SK-N-MC (cell line): ENCODE data around the gene SPATS2L.

Experiments
- DNase-seq: peaks from one replicate; pipeline ENCODE4 v3.0.0-alpha.2; 2011; ENCODE audit warnings: low read depth, low spot score
- H3K27ac ChIP-seq: fragments of 200-600 bp; sonication (generic); 2 replicates; pipeline ENCODE4 v1.5.1; 2016; ENCODE audit warnings: mixed run types
- H3K36me3 ChIP-seq: fragments of 200-600 bp; sonication (generic); 2 replicates; pipeline ENCODE4 v1.6.1; 2017; ENCODE audit warnings: antibody characterized with exemption, low read length, mixed read lengths; ENCODE audit not compliant: insufficient read depth
- H3K4me3 ChIP-seq: fragments of 200-600 bp; sonication (generic); 2 replicates; pipeline ENCODE4 v1.5.1; 2016
- H3K9ac ChIP-seq: fragments of 200-600 bp; sonication (generic); 2 replicates; pipeline ENCODE4 v1.8.0; 2017; ENCODE audit warnings: mixed run types, mixed read lengths; ENCODE audit not compliant: insufficient read length
- H3K9me3 ChIP-seq: fragments of 200-600 bp; sonication (generic); 2 replicates; pipeline ENCODE4 v1.6.1; 2017; ENCODE audit warnings: low read depth, mild to moderate bottlenecking, antibody characterized with exemption, low read length, moderate library complexity, mixed read lengths
- EZH2 ChIP-seq: fragments of 200-600 bp; sonication (generic); IDR thresholded peaks from one replicate; pipeline ENCODE4 v1.6.1; 2017; ENCODE audit warnings: antibody characterized with exemption
- FOXP2 ChIP-seq: optimal IDR thresholded peaks from 2 replicates; pipeline ENCODE3; 2011; ENCODE audit warnings: mild to moderate bottlenecking, moderate library complexity; ENCODE audit not compliant: insufficient read depth; ENCODE audit errors: extremely low read length, control extremely low read depth
- POLR2AphosphoS5 ChIP-seq: IDR thresholded peaks from 2 replicates; pipeline ENCODE4 v1.6.1; 2012; ENCODE audit warnings: mild to moderate bottlenecking, low read depth, low read length, borderline replicate concordance

The SPATS2L gene

GRCh38 chr2:200266406-200266805 is 40.1 kb upstream of the SPATS2L start:
- H3K36me3 ChIP-seq = no peaks in the 10 kb centered on the region
- no peak overlapping the region for H3K4me3 ChIP-seq
- TF ChIP-seq EZH2 = no peak
- TF ChIP-seq FOXP2 = no peak
- no peak for TF ChIP-seq POLR2AphosphoS5
- H3K27ac ChIP-seq = no peak overlapping the region
- H3K9me3 ChIP-seq = no peaks in the 10 kb centered on the region
- H3K9ac ChIP-seq = no peak overlapping the region
- DNase-seq = no peak

- no peak for DNase-seq
- H3K9me3 ChIP-seq = no peaks in the 10 kb centered on the region
- H3K4me3 ChIP-seq = no peak overlapping the region
- no peaks in the 10 kb centered on the region for H3K36me3 ChIP-seq
- no peak for TF ChIP-seq FOXP2
- no peak for TF ChIP-seq EZH2
- TF ChIP-seq POLR2AphosphoS5 = no peak
- H3K9ac ChIP-seq = no peak overlapping the region
- no peak overlapping the region for H3K27ac ChIP-seq
Observed at GRCh38 chr2:200267350-200267749, 39.1 kb upstream of the SPATS2L start.

GRCh38 chr2:200270732-200271131 is 35.8 kb upstream of the SPATS2L start:
- H3K27ac ChIP-seq = no peak overlapping the region
- no peak overlapping the region for H3K4me3 ChIP-seq
- TF ChIP-seq POLR2AphosphoS5 (no peak), EZH2 (no peak), FOXP2 (no peak)
- H3K36me3 ChIP-seq = no peaks in the 10 kb centered on the region
- DNase-seq = no peak
- no peaks in the 10 kb centered on the region for H3K9me3 ChIP-seq
- H3K9ac ChIP-seq = no peak overlapping the region

GRCh38 chr2:200272320-200272719 is 34.2 kb upstream of the SPATS2L start:
- no peak for DNase-seq
- TF ChIP-seq POLR2AphosphoS5 = no peak
- no peak overlapping the region for H3K4me3 ChIP-seq
- no peak overlapping the region for H3K9ac ChIP-seq
- no peaks in the 10 kb centered on the region for H3K9me3 ChIP-seq
- H3K27ac ChIP-seq = no peak overlapping the region
- no peaks in the 10 kb centered on the region for H3K36me3 ChIP-seq

GRCh38 chr2:200274116-200275075 is 32.1 kb upstream of the SPATS2L start:
- Histone ChIP-seq H3K9ac (no peak overlapping the region), H3K4me3 (no peak overlapping the region), H3K9me3 (no peaks in the 10 kb centered on the region), H3K36me3 (no peaks in the 10 kb centered on the region), H3K27ac (no peak overlapping the region)
- no peak for TF ChIP-seq POLR2AphosphoS5
- no peak for TF ChIP-seq EZH2
- no peak for TF ChIP-seq FOXP2
- no peak for DNase-seq

- no peak overlapping the region for H3K27ac ChIP-seq
- DNase-seq = no peak
Observed at GRCh38 chr2:200275295-200276013, 31.0 kb upstream of the SPATS2L start.

GRCh38 chr2:200276472-200276871 is 30.0 kb upstream of the SPATS2L start:
- DNase-seq = no peak
- TF ChIP-seq FOXP2 (no peak), POLR2AphosphoS5 (no peak), EZH2 (no peak)

More at GRCh38 chr2:200275295-200276013, 31.0 kb upstream of the SPATS2L start:
- H3K9ac ChIP-seq = no peak overlapping the region
- H3K9me3 ChIP-seq = no peaks in the 10 kb centered on the region
- no peaks in the 10 kb centered on the region for H3K36me3 ChIP-seq
- TF ChIP-seq EZH2 (no peak), POLR2AphosphoS5 (no peak), FOXP2 (no peak)
- no peak overlapping the region for H3K4me3 ChIP-seq

GRCh38 chr2:200278694-200279316 is 27.7 kb upstream of the SPATS2L start:
- no peaks in the 10 kb centered on the region for H3K36me3 ChIP-seq
- TF ChIP-seq POLR2AphosphoS5 = no peak
- no peak for TF ChIP-seq EZH2
- TF ChIP-seq FOXP2 = no peak
- no peak overlapping the region for H3K27ac ChIP-seq
- H3K4me3 ChIP-seq = no peak overlapping the region
- H3K9ac ChIP-seq = no peak overlapping the region
- no peak for DNase-seq
- no peaks in the 10 kb centered on the region for H3K9me3 ChIP-seq

More at GRCh38 chr2:200276472-200276871, 30.0 kb upstream of the SPATS2L start:
- Histone ChIP-seq H3K36me3 (no peaks in the 10 kb centered on the region), H3K27ac (no peak overlapping the region), H3K9ac (no peak overlapping the region), H3K4me3 (no peak overlapping the region), H3K9me3 (no peaks in the 10 kb centered on the region)
